ENCODE data around the gene APLN. TPM values are rescaled to one million over a fixed set of nuclear protein-coding genes. Genes with fewer than 3 reads are reported as not detected.
A peak's percentile ranks its signal among the peaks of the same experiment; 100 is the strongest.

APLN gene
- total and polyA plus RNA-seq, 2 donors, result 1.0 to 1.8 TPM

DNA sequence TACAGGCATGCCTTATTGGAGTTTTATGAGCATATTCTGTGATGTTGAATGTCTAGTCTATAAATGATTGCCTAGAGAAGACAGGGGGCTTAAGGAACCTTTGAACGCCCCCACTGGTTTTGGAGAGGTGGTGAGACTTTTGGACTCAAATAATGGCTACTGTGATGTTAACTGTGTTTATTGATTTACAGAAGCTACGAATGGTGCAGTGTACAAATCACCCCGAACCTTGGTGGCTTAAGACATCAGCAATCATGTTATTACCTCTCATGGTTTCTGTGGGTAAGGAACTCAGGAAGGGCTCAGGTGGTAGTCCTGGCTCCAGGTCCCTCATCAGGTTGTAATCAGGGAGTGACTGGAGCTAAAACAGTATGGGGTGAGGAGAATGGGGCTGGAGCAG, 33.3 kb upstream of the APLN start:
- Histone ChIP-seq H3K4me1 (ENCODE audit: insufficient read depth) (no peaks in the 10 kb centered on the region), H3K27ac (ENCODE audit: low read depth) (no peak overlapping the region), H3K4me3 (ENCODE audit: low read depth, low read length) (no peak overlapping the region), H3K36me3 (ENCODE audit: insufficient read depth) (no peaks in the 10 kb centered on the region)
- 96% methylated on average over 3 of the region's 3 CpGs for WGBS
- DNase-seq (ENCODE audit: extremely low spot score), result no peak

DNA sequence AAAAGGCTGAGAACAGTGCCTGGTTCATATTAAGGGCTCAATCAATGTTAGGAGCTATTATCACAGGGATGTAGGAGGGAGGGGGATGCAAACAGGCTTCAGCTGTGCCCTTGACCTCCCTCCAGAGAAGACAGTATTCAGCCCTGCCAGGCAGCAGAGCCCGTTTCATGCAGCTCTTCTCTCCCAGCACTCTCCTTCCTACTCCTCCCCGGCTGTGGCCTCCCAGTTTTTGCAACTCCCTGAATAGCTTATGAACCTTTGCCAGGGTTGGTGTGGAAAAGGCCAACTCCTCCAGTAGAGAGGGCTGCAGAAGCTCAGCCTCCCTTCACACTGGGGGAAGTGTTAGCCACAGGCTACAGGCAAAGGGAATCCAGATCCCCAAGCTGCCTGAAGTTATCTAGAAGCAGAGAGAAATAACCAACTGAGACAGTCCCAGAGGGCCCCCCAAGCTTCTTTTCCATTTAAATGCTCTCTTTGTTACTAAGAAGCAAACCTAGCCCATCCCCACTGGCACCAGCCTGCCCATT, 31.7 kb upstream of the APLN start:
- 23% methylated on average over 2 of the region's 2 CpGs for WGBS
- H3K27ac ChIP-seq (ENCODE audit: low read depth), result no peak overlapping the region
- DNase-seq (ENCODE audit: extremely low spot score), result no peak
- no peak overlapping the region for H3K4me3 ChIP-seq (ENCODE audit: low read depth, low read length)
- H3K36me3 ChIP-seq (ENCODE audit: insufficient read depth), result no peaks in the 10 kb centered on the region
- no peaks in the 10 kb centered on the region for H3K4me1 ChIP-seq (ENCODE audit: insufficient read depth)

DNA sequence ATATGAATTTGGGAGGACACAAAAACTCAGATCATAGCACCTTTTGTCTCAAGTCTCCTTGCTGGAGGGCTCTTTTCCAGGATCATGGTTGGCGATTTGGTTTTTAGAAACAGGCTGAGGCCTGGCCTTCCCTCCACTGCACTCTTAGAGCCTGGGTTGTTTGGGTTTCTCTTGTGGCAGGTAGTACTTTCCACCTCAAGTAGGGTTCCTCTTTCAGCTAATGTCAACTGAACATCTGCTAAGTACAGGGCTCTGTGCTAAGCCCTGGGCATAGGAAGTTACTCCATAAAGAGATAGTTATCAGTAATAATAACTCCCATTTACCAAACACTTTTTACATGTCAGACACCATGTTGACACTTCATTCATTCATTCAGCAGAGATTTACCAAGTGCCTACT, 28.2 kb upstream of the APLN start:
- DNase-seq (ENCODE audit: extremely low spot score), result no peak
- no peak overlapping the region for H3K4me3 ChIP-seq (ENCODE audit: low read depth, low read length)
- no peak overlapping the region for H3K27ac ChIP-seq (ENCODE audit: low read depth)
- no peaks in the 10 kb centered on the region for H3K36me3 ChIP-seq (ENCODE audit: insufficient read depth)
- WGBS, result 100% methylated on average over 1 of the region's 1 CpG
- no peaks in the 10 kb centered on the region for H3K4me1 ChIP-seq (ENCODE audit: insufficient read depth)

DNA sequence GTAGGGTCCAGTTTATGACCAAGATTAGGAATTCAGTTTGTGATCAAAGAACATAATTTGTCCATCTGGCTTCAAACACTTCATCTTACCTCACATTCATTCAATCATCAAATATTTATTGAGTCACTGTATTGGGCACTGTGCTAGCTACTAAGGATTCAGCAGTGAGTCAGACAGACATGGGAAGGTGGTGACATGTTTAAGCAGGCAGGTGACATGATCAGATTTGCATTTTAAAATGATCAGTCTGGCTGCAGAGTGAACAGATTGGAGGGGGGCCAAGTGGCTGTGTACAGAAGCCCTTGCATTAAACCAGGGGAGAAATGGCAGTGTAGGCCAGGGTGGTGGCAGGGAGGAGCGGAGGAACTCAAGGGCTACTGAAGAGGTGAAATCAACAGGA, 25.1 kb upstream of the APLN start:
- Histone ChIP-seq H3K4me1 (ENCODE audit: insufficient read depth) (no peaks in the 10 kb centered on the region), H3K27ac (ENCODE audit: low read depth) (no peak overlapping the region), H3K4me3 (ENCODE audit: low read depth, low read length) (no peak overlapping the region), H3K36me3 (ENCODE audit: insufficient read depth) (no peaks in the 10 kb centered on the region)
- DNase-seq (ENCODE audit: extremely low spot score), result no peak
- WGBS, result 96% methylated on average over 1 of the region's 1 CpG

DNA sequence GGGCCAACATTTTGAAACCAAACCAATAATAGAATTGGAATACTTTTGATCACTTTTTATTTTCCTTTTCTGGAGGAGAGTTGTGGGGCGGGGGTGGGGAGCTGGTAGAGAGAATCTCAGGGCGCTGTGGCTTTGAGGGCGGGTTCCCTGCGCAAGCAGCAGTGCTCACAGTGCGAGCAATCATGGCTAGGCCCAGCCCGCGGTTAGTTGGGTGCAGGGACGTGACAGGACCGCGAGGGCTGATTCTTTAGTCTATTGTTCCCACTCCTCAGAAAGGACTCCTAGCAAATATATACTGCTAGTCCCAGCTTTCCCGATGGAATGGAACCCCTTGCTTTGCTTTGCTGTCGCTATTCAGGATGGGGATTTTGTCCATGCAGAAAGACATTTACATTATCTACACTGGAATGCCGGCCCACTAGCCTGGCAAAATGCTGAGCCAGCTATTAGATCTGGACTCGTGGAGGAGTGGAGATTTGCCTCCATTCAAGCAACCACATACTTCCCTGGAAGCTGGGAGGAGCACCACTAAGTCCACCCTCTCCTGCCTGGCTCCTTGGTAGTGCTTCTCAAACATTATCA, 23.9 kb upstream of the APLN start:
- Histone ChIP-seq H3K4me1 (ENCODE audit: insufficient read depth) (no peaks in the 10 kb centered on the region), H3K36me3 (ENCODE audit: insufficient read depth) (no peaks in the 10 kb centered on the region), H3K27ac (ENCODE audit: low read depth) (no peak overlapping the region), H3K4me3 (ENCODE audit: low read depth, low read length) (peak overlapping the region; percentile 30)
- 20% methylated on average over 14 of the region's 14 CpGs for WGBS
- DNase-seq (ENCODE audit: extremely low spot score), result no peak

DNA sequence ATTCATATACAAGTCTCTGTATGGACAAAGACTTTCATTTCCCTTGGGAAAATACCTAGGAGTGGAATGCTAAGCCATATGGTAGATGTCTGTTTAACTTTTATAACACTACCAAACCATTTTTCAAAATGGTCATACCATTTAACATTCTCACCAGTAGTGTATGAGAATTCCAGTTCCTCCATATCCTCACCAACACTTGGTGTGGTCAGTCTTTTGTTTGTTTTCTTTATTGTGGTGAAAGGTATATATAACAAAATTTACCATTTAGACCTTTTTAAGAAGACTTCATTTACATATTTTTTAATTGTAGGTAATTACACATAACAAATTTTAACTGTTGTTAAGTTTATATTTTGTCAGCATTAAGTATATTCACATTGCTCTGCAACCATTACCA, 12.7 kb upstream of the APLN start:
- no peak for DNase-seq (ENCODE audit: extremely low spot score)
- no peaks in the 10 kb centered on the region for H3K4me1 ChIP-seq (ENCODE audit: insufficient read depth)
- no peaks in the 10 kb centered on the region for H3K36me3 ChIP-seq (ENCODE audit: insufficient read depth)
- no peak overlapping the region for H3K27ac ChIP-seq (ENCODE audit: low read depth)
- no peak overlapping the region for H3K4me3 ChIP-seq (ENCODE audit: low read depth, low read length)

DNA sequence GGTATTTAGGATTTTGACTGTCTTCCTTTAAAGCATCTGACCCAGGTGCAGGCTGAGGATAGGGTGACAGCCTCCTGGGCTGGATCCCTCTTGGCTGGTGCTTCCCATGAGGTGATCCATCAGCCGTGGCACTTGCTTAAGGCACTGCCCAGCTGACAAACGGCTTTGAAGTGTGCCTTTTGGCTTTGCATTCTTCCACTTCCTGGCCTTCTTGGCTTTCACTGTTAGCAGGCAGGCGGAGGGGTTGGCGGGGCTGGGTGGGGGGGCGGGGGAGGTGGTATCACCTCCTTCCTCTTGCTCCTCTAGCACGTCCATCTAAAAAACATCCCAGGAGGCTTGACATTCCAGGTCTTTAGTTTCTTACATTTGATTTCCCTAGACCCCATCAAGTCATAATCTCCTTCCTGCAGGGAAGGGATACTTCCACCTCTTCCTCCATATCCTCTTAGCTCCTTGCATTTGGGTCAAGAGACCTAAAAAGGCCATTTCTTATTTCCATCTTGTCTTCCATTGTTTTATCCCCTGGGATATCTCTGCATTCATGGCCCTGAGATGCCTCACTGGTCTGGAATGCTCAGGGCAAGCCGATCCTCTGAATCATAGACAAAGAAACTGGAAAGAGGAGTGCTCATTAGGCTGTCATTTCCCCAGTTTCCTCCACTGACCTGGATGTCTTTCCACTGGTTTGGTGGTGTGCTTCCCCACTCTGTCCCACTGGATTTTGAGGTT, 11.3 kb upstream of the APLN start:
- no peak overlapping the region for H3K4me3 ChIP-seq (ENCODE audit: low read depth, low read length)
- DNase-seq (ENCODE audit: extremely low spot score), result no peak
- no peak overlapping the region for H3K27ac ChIP-seq (ENCODE audit: low read depth)
- 36% methylated on average over 7 of the region's 7 CpGs for WGBS
- no peaks in the 10 kb centered on the region for H3K4me1 ChIP-seq (ENCODE audit: insufficient read depth)
- no peaks in the 10 kb centered on the region for H3K36me3 ChIP-seq (ENCODE audit: insufficient read depth)

DNA sequence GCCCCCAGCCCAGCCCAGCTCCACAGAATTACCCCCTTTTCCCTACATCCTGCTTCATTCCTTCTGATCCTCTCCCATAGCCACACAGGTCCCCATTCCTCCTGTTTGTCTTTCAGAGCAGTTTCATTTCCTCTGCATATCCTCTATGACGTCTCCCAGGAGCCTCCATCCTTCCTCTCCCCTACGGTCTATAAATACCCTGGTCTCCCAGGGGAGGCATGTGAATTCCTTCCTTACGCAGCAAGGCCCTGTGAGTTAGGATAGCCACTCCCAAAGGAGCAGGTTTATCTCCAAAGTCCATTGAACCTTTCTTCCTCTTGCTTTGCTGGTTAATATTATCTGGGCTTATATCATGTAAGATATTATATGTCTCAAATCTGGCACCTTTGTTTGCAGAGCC, 8.4 kb upstream of the APLN start:
- no peak for DNase-seq (ENCODE audit: extremely low spot score)
- WGBS, result 30% methylated on average over 3 of the region's 3 CpGs

DNA sequence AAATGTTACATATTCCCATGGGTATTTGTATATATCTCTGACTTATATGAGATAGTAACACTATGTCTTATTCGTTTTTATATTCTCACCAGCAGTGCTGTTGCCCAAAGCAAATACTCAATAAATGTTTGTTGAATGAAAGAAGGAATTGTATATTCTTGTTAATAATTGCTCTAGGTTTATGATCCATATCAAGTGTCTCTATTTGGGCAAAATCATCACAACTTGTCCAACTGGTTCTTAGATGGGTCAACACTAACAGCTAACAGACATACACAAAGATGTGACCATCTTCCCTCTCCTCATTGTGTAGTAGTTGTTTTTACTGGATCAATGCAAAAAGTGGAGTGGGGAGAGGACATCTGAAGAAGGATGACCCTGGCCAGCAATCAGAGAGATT, 6.6 kb upstream of the APLN start:
- Histone ChIP-seq H3K4me1 (ENCODE audit: insufficient read depth) (no peaks in the 10 kb centered on the region), H3K36me3 (ENCODE audit: insufficient read depth) (no peaks in the 10 kb centered on the region), H3K27ac (ENCODE audit: low read depth) (no peak overlapping the region), H3K4me3 (ENCODE audit: low read depth, low read length) (no peak overlapping the region)
- no peak for DNase-seq (ENCODE audit: extremely low spot score)
- WGBS, result 70% methylated on average over 1 of the region's 1 CpG

More for the DNA sequence above, 8.4 kb upstream of the APLN start:
- H3K36me3 ChIP-seq (ENCODE audit: insufficient read depth), result no peaks in the 10 kb centered on the region
- H3K4me1 ChIP-seq (ENCODE audit: insufficient read depth), result no peaks in the 10 kb centered on the region
- H3K4me3 ChIP-seq (ENCODE audit: low read depth, low read length), result no peak overlapping the region
- H3K27ac ChIP-seq (ENCODE audit: low read depth), result no peak overlapping the region

DNA sequence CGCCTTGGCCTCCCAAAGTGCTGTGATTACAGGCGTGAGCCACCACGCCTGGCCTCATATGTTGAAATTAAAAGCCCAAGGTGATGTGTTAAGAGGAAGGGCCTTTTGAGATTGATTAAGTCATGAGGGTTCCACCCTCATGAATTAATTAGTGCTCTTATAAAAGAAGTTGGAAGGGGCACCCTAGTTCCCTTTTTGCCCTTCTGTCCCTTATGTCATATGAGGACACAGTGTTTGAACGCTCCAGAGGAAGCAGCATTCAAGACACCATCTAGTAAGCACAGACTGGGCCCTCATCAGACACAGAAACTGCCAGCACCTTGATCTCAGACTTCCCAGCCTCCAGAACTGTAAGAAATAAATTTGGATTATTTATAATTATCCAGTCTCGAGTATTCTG, 5.1 kb upstream of the APLN start:
- Histone ChIP-seq H3K4me3 (ENCODE audit: low read depth, low read length) (no peak overlapping the region), H3K4me1 (ENCODE audit: insufficient read depth) (no peaks in the 10 kb centered on the region), H3K27ac (ENCODE audit: low read depth) (no peak overlapping the region), H3K36me3 (ENCODE audit: insufficient read depth) (no peaks in the 10 kb centered on the region)
- WGBS, result 75% methylated on average over 5 of the region's 5 CpGs
- DNase-seq (ENCODE audit: extremely low spot score), result no peak

DNA sequence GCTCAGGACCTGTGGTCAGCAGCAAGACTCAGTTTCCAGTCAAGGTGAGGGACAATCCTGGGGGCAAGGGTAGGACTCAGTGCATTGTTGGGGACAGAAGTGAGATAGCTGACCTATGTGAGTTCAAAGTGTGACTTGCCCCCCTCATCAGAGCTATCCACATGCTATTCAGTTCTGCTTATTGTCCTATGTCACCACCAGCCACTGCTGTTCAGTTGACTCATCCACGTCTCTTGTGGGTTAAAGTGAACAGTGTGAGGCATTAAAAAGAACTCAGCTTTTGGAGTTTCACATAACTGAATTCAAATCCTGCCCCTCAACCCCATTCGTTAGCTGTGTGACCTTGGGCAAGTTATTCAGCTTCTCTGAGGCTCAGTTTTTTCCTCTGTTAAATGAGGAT, 4.4 kb upstream of the APLN start:
- Histone ChIP-seq H3K36me3 (ENCODE audit: insufficient read depth) (no peaks in the 10 kb centered on the region), H3K4me3 (ENCODE audit: low read depth, low read length) (no peak overlapping the region), H3K4me1 (ENCODE audit: insufficient read depth) (no peaks in the 10 kb centered on the region), H3K27ac (ENCODE audit: low read depth) (no peak overlapping the region)
- DNase-seq (ENCODE audit: extremely low spot score), result no peak
- WGBS, result 93% methylated on average over 2 of the region's 2 CpGs

DNA sequence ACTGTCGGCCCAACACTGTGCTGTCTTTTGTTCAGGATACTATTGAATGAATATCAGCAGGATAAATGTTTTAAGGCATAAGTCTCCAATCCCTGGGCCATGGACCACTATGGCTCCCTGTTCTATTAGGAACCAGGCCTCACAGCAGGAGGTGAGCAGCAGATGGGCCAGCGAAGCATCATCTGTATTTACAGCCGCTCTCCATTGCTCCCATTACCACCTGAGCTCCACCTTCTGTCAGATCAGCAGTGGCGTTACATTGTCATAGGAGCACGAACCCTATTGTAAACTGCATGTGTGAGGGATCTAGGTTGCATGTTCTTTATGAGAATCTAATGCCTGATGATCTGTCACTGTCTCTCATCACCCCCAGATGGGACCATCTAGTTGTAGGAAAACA, 3.7 kb upstream of the APLN start:
- DNase-seq (ENCODE audit: extremely low spot score), result no peak
- no peaks in the 10 kb centered on the region for H3K4me1 ChIP-seq (ENCODE audit: insufficient read depth)
- H3K36me3 ChIP-seq (ENCODE audit: insufficient read depth), result no peaks in the 10 kb centered on the region
- no peak overlapping the region for H3K27ac ChIP-seq (ENCODE audit: low read depth)
- 96% methylated on average over 5 of the region's 5 CpGs for WGBS
- H3K4me3 ChIP-seq (ENCODE audit: low read depth, low read length), result no peak overlapping the region

DNA sequence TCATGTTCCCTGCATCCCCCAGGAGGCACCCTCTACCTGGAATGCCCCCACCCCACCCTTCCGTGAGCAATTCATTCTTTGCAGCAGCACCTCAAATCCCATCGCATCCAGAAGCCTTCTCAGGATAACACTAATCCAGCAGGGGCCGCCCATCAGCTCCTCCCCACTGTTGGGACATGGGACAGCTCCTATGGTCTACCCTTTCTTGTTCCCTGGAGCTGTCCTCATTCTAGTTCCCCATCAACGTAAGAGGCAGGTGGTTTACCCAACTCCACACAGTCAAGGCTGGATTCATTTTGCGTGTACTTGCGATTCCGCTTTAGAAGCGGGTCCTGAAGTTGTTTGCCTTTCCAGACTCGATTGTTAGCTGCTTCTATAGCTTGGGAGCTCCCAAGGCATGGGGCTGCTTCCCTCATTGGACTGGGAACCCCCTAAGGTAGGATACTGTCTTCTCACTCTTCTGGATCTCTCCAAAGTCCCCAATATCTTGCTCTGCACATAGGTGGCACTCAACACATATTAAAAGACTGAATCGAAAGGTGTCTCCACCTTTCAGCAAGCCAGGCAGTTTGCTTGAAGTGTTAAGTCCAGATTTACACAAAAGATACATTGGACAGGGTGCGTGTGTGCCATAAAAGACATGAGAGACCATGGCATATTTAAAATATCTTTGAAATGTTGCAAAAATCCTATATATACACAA, 942 bp upstream of the APLN start:
- Histone ChIP-seq H3K4me1 (ENCODE audit: insufficient read depth) (no peaks in the 10 kb centered on the region), H3K36me3 (ENCODE audit: insufficient read depth) (no peaks in the 10 kb centered on the region), H3K27ac (ENCODE audit: low read depth) (no peak overlapping the region), H3K4me3 (ENCODE audit: low read depth, low read length) (no peak overlapping the region)
- DNase-seq (ENCODE audit: extremely low spot score), result no peak
- 45% methylated on average over 11 of the region's 11 CpGs for WGBS
